Brain pericyte (primary cell): ENCODE measurements around the gene UFM1.
"Not testable (repeated sequence)": the region's sequence is repeated elsewhere in the genome, so short reads cannot be mapped to it uniquely, and the experiment has no call there.

Experiments
- DNase-seq: peaks from one replicate; pipeline ENCODE4 v3.0.0-alpha.2; 2012; ENCODE audit warnings: low read depth, low spot score

Gene UFM1

GRCh38 chr13:38365661-38366060 lies 16.0 kb downstream of the UFM1 start:
- no peak for DNase-seq

GRCh38 chr13:38366954-38367645 lies 17.4 kb downstream of the UFM1 start:
- no peak for DNase-seq

GRCh38 chr13:38369058-38369457 lies 19.4 kb downstream of the UFM1 start:
- DNase-seq, result no peak

GRCh38 chr13:38370096-38370495 lies 20.4 kb downstream of the UFM1 start:
- not testable (repeated sequence) for DNase-seq

- no peak for DNase-seq
Measured at GRCh38 chr13:38372820-38373383, 23.3 kb downstream of the UFM1 start.

GRCh38 chr13:38376546-38376945 lies 26.9 kb downstream of the UFM1 start:
- no peak for DNase-seq

GRCh38 chr13:38381890-38382289 lies 32.2 kb downstream of the UFM1 start:
- no peak for DNase-seq

- DNase-seq, result no peak
Measured at GRCh38 chr13:38382946-38383345, 33.3 kb downstream of the UFM1 start.

GRCh38 chr13:38384171-38384570 lies 34.5 kb downstream of the UFM1 start:
- no peak for DNase-seq

GRCh38 chr13:38385153-38385891 lies 35.7 kb downstream of the UFM1 start:
- no peak for DNase-seq

GRCh38 chr13:38386421-38386820 lies 36.8 kb downstream of the UFM1 start:
- no peak for DNase-seq

GRCh38 chr13:38391341-38391740 lies 41.7 kb downstream of the UFM1 start:
- DNase-seq, result no peak

- no peak for DNase-seq
Measured at GRCh38 chr13:38394777-38395496, 45.3 kb downstream of the UFM1 start.

- no peak for DNase-seq
Measured at GRCh38 chr13:38395497-38395788, 45.8 kb downstream of the UFM1 start.

- no peak for DNase-seq
Measured at GRCh38 chr13:38398711-38399493, 49.3 kb downstream of the UFM1 start.

GRCh38 chr13:38399535-38399934 lies 49.9 kb downstream of the UFM1 start:
- no peak for DNase-seq

GRCh38 chr13:38401276-38401675 lies 51.6 kb downstream of the UFM1 start:
- DNase-seq, result no peak

- no peak for DNase-seq
Measured at GRCh38 chr13:38405216-38405615, 55.6 kb downstream of the UFM1 start.

GRCh38 chr13:38409771-38410170 lies 60.1 kb downstream of the UFM1 start:
- no peak for DNase-seq

- peak; percentile 16 for DNase-seq
Measured at GRCh38 chr13:38412266-38412665, 62.6 kb downstream of the UFM1 start.
